SW480 (cell line): ENCODE data around the gene ADAMTS7.
"Not testable (repeated sequence)": the region's sequence is repeated elsewhere in the genome, so short reads cannot be mapped to it uniquely, and the experiment has no call there.

Source experiments
- DNase-seq: peaks from one replicate; pipeline ENCODE4 v3.0.0-alpha.2; 2016; ENCODE audit warnings: low spot score

ADAMTS7 gene

DNA sequence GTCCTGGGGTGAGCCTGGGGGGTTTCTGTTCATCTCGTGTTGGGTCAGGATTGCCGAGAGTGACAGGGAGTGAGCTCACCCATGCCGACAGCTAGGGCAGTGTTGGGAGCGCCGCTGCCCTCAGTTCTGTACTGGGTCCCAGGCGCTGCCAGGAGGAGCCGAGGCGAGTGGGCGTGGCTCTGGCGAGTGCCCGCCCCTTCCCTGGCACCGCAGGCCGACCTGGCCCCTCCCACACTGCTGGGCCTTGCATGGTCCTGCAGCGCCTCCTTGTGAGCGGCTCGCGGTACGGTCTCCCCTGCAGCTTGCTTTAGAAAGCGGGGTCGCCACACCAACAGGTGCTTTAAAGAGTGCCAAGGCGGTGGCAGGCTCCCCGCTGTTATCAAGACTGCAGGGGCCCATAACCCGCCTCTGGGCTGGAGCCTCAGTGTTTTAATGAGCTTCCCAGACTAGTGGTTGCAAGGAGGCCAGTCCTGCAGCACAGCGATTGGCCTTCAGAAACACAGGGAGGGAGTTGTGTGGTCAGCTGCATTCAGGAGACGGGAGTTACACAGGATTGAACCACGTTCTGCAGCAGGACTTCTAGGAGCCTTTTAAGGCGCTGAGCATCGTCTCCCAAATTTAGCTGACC is 60.2 kb downstream of the ADAMTS7 start:
- DNase-seq = peak; percentile 77

DNA sequence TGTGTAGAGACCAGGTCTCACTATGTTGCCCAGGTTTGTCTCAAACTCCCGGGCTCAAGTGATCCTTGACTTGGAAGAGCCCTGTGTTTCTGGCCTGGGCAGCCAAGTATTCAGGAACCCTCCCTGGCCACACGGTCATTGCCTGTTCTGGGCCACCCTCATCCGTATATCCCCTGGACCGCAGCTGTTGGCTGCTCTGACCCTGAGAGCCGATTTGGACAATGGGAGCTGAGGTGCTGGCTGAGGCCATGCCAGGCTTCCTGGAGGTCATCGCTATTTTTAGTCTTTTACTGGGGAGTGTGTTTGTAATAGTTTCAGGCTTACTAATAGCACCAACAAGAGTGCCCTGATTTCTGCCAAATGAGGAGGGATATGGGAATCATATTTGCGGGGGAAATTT is 60.7 kb downstream of the ADAMTS7 start:
- no peak for DNase-seq

DNA sequence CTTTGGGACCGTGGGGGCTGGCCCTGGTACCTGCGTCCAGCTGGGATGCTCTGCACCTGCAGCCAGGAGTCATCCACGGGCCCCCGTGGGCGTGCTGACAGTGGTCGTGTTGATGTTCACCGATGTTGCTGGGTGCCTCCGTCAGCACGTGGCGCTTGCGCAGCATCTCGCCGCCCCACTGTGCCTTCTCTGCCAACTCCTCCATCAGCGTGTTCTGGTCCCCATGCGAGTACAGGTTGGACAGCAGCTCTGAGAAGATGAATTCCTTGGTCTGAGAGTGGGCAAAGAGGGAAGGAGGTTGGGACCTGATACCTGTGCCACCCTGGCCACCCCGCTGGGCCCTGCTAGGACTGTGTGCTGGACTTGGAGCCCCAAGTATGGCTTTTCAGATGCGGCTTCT is 61.4 kb downstream of the ADAMTS7 start:
- DNase-seq = no peak

DNA sequence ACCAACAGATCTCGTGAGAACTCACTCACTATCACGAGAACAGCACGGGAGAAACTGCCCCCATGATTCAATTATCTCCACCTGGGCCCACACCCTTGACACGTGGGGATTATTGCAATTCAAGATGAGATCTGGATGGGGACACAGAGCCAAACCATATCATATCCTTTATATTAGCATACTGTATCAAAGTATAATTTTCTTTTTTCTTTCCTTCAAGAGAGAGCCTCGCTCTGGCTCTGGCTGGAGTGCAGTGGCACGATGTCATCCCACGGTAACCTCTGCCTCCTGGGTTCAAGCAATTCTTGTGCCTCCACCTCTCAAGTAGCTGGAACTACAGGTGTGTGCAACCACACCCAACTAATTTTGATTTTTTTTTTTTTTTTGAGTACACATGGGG is 63.4 kb downstream of the ADAMTS7 start:
- not testable (repeated sequence) for DNase-seq

DNA sequence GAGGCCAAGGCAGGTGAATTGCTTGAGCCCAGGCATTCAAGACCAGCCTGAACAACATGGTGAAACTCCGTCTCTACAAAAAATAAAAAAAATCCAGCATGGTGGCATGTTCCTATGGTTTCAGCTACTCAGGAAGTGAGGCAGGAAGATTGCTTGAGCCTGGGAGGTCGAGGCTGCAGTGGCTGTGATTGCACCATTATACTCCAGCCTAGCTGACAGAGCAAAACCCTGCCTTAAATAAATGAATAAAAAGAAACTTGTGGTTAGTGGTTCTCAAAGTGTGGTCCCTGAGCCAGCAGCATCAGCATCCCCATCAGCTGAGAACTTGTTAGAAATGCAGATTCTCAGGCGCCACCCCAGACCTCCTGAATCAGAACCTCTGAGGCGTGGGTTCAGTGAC is 69.6 kb downstream of the ADAMTS7 start:
- DNase-seq = not testable (repeated sequence)

DNA sequence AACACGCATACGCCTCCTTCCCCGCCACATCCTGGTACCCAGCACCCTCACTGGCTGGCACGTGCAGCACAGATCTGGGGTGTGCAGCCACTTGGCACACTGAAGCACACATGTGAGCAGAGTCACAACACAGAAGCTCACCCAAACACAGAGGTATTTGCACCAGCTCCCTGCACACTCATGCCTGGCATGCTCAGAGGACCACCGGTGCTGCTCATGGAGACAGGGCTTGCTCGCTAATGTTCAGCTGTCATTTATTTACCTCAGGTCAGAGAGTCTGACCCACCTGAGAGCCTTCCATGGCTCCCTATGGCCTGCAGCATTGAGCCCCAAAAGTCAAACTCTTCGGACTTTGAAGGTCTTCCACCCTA is 70.4 kb downstream of the ADAMTS7 start:
- no peak for DNase-seq

DNA sequence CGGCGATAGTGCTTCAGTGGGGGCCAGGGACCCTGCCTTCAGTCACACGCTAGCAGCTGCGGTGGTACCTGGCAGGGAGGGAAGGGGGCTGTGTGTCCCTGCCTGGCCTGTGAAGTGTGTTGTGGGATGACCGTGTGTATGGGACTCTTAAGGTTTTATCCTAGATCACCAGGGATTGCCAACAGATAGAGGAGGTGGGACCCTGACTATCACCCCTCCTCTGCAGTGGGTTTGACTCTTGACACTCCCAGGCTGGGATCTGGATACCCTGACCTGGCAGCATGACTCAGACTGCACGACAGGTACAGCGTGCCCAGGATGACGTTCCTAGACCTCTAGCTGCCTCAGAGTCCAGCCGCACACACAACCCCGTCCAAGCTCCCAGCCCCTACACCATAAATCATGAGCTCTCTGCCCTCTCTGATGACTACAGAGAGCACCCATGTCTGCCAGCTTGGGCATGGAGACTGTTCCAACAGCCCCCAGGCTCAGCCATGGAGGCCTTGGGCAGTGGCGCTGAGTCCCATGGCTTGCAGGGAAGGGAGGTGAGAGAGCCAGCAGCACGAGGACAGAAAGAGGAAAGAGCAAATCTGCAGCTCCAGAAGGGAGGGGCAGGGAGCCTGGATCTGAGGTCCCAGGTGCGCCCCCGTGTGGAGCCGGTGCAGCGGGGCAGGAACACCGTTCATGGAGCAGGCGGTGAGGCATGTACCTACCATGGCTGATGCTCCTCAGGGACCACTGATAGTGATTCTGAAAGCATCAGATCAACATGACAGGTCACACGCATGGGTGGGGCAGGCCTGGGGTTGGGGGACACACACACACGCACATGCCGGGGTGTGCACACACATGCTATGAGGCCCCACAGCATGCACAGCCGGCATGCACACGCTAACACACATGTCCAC is 71.0 kb downstream of the ADAMTS7 start:
- DNase-seq = peak; percentile 45

DNA sequence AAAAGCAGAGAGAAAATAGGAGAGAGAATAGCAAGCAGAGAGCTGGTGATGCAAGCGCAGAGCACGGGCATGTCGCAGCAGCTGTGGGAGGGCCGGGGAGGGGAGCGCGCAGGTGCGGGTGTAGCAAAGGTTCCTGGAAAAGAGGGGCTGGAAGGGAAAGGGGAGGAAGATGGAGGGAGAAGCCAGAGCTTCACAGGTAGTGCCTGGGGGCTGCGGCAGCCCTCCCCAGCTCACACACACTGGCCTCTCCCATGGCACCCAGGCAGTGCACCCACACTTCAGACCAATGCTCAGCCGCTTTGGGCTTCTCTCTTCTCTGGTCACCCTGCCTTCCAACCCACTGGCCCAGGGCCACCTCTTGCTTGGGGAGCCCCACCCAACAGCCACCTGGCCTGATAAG is 72.1 kb downstream of the ADAMTS7 start:
- no peak for DNase-seq

DNA sequence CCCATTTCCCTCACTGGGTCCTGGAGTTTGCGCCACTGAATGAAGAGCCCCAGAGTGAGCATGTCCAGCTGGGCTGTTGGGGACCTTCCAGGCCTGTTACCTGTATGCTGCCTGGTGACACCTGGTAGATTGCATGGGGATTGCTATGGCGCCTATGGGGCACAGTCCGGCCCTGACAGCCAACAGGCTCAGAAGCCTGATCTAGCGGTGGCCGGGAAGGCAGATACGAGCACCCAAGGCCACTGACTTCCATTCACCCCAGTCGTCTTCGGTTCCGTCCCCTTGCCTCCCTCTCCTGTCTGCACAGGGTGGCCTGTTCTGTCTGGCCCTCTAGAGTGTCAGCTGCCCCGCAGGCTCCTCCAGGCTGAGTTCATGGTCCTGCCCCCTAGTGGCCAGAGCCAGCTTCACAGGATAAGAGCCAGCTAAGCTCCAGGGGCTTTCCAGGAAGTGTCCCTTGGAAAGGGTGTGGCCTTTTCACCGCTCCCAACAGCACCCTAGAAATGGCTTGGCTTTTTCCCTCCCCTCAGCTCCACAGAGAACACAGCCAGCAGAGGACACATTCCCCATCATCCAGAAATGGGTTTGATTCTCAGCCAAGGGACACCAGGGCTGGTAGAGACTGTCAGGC is 73.2 kb downstream of the ADAMTS7 start:
- peak; percentile 71 for DNase-seq

DNA sequence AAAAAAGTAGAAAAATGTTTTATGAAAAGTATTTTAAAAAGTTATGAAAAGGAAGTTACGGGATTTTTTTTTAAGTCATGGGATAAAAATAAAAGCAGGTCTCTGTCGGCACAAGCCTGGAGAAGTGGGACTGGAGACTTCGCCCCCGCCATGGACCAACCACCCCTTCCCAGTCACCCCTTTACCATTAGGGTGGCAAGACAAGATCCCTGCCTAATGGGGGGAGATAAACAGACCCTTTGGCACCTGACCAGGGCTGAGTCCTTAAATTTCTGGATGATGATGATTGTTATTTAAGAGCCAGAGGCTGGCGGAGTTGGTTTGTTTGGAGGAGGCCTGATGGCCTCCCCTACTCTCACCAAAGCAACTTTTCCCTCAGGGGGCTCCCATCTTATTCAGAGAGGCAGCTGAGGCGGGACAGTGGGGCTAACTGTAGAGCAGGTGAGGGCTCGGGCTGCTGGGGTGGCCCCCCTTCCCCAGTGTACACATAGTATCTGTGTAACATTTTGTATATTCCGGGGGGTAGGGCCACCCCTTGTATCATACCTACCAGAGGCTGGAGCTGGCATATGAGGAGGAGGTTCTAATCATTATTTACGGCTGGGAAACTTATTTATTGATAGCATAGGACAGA is 74.0 kb downstream of the ADAMTS7 start:
- DNase-seq = no peak

DNA sequence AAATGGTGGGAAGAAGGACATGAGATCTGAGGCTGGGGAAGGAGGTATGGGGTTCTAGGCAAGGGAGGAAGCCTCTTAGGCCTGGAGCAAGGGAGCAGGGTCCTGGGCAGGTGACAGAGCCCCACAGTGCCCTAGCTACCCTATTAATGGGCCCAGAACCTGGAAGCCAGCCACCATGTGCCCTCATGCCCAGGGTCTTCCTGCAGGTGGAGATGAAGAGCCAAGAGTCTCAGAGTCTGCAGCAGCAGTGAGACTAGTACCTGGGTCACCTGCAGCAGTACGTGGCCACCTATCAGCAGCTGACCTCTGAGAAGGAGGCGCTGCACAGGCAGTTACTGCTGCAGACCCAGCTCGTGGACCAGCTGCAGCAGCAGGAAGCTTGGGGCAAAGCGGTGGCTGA is 75.0 kb downstream of the ADAMTS7 start:
- DNase-seq = not testable (repeated sequence)

DNA sequence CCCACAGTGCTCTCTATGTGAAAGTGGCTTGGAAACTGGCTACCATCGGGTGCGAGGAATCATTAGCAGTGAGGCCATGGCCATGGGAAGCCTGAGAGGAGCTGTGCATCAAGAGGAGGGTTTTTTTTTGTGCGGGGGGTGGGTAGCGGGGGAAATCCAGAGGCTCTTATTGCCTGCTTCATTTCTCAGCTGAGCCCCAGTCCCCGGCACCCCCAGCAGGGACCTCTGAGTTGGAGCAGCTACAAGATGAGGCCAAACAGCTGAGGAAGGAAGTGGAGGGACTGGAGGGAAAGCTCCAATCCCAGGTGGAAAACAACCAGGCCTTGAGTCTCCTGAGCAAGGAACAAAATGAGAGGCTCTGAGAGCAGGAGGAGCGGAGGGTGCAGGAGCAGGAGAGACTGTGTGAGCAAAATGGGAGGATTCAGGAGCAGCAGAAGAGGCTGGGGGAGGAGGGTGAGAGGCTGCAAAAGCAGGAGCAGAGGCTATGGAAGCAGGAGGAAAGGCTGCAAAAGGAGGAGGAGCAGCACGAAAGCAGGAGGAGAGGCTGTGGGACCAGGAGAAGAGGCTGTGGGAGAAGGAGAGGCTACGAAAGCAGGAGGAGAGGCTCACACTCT is 76.7 kb downstream of the ADAMTS7 start:
- DNase-seq = no peak

DNA sequence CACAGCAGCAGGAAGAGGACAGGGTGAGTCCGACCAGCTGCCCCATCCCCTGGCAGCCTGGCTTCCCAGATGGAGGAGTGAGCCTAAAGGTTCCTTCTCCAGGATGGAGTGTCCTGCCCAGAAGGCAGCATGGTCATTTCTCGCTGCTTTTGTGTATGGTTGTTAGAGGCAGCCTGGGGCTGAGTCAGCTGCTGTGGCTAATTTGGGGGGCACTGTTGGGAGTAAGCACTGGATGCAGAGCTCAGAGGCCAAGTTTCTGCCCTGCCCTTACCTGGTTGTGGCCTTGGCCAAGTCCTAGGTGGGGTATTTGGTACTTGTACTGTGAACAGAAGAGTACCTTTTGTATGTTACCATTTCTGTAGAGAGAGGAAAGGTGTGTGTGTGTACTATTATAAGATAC is 78.6 kb downstream of the ADAMTS7 start:
- DNase-seq = no peak

DNA sequence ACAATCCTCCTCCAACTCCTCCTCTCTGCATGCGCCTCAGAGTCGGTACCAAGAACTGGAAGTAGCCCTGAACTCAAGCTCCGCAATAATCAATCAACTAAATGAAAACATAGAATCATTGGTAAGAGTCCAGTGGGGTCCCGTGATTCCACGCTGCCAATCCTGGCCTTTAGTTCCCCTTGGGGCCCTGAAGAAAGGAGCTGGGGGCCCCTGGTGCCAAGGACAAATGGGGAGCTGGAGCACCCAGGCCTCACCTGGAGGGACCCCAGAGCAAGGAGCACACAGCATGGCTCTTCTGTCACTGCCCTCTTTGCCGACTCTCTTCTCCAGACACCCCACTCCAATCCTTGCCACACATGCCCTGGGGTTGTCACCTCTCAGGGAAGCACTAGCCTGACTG is 80.3 kb downstream of the ADAMTS7 start:
- no peak for DNase-seq

DNA sequence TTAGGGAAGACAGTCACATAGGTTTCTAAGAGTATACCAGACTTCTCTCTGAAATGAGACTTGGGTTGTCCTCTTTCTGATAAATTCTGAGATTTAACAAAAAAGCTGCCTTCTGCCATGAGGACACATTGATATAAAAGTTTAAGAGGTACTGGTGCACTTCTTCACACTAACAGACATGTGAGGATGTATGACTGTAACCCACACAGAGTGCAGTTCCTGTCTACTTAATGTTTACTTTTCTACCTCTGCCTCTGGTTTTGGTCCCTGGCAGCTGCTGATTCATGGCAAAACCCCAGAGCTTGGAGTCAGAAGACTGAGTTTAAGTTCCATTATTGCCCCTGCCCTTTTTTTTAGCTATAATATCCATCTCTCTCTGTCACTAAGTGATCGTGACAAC is 82.8 kb downstream of the ADAMTS7 start:
- DNase-seq = not testable (repeated sequence)

DNA sequence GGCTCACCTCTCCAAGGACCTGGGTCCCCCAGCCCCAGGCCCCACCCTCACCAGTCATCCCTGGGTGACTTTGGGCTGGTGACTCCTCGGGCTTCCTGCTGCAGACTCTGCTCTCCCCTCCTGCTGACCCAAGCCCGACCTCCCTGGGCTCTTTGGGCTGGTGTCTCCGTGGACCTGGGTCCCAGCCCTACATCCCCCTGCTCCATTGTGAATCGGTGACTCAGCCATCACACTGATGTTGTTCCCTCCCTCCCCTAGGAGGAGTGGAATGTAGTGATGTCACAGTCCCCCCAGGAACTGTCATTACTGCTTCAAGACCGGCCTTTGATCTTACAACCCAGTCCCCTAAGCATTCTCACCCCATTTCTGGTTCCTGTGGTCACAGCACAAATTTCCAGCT is 83.7 kb downstream of the ADAMTS7 start:
- peak; percentile 77 for DNase-seq

DNA sequence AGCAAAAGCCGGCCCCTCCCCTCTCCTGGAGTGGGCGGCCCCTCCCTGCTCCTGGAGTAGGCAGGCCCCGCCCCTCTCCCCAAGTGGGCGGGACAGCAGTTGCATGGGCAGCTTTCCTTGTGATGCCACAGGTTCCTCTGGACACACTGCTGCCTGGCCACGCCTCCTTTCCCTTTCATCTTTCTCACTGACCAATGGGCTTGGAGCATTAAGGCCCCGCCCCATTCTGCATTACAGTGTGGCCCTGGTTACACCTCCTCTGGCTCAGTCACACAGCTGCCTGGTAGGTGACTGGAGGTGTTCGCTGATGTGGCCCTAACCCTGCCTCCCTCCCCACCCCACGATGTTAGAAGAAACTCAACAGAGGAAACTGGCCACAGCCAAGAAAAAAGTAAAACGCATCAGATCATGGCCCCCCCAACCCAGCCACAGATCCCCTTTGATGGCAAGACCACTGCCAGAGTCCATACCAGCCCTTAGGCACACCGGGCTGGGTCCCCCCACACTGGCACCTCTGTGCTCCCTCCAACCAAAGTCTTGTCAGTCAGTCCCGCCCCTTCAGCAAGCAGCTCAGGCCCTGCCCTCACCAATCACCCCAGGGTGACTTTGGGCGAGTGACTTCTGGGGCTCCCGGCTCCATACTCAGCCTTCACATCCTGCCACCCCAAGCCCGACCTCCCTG is 84.3 kb downstream of the ADAMTS7 start:
- peak; percentile 94 for DNase-seq

DNA sequence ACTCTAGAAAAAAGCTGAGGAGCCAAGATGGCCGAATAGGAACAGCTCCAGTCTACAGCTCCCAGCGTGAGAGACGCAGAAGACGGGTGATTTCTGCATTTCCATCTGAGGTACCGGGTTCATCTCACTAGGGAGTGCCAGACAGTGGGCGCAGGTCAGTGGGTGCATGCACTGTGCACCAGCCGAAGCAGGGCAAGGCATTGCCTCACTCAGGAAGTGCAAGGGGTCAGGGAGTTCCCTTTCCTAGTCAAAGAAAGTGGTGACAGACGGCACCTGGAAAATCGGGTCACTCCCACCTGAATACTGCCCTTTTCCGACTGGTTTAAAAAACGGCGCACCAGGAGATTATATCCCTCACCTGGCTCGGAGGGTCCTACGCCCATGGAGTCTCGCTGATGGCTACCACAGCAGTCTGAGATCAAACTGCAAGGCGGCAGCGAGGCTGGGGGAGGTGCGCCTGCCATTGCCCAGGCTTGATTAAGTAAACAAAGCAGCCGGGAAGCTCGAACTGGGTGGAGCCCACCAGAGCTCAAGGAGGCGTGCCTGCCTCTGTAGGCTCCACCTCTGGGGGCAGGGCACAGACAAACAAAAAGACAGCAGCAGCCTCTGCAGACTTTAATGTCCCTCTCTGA is 91.3 kb downstream of the ADAMTS7 start:
- not testable (repeated sequence) for DNase-seq

DNA sequence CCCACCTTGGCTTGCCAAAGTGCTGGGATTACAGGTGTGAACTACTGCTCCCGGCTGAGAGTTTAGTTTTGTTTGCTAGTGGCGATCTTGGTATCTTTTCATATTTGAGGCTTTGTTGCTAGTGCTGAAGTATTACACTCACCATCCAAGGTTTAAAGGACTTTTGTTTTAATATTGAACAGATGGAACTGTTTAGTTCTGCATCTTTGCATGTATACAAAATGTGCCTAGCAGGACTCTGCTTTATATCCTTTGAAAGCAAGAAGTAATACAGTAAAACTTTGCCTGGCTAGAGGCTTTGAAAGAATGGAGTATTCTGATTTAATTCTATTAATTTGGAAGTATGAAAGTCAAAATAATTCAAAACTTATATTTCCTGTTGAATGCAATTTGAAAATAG is 92.4 kb downstream of the ADAMTS7 start:
- no peak for DNase-seq

DNA sequence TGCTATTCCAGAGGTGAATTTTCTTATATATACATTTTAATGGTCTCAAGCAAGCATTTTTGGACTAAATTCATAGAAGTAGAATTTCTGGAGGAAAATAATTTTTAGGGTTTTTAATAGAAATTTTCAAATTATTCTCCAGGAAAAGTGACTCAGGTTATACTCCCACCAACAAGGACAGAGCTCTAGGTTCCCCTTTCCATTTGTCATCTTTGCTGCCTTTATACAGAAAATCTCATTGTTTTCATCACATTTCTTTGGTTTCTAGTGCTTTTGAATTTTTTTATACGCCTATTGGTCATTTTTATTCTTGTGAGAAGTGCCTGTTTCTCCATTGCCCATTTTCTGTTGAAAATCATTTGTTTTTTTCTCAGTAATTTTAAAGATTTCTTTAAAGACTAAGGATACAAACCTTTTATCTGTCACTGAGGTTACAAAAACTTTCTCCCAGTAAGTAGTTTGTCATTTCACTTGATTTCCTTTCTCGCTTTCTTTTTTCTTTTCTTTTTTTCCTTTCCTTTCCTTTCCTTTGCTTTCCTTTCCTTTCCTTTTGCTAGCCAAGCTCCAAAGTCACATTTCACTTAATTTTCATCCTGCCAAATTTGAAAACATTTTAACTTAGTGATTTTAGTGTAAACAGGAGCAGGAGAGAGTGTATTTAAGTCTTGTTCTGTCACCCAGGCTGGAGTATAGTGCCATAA is 93.2 kb downstream of the ADAMTS7 start:
- no peak for DNase-seq

DNA sequence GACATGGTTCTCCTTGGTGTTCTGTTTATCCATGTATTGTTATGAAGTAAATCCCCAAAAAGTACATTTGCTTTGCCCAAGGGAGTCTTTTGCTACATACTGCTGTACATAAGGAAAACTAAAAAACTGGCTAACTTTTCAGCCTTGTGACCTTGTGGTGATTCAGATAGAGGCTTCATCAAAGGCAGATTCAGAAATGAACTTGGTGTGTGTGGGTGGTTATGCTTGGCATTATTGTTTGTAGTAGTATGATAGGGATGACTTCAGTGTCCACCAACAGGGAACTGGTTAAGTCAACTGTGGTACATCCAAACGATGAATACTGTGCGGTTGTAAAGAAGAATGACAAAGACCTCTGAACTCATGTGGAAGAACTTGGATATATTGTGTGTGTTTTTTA is 94.6 kb downstream of the ADAMTS7 start:
- peak; percentile 19 for DNase-seq
